GM12873 (cell line): Measurements from ENCODE around the gene RCC2.
A peak's percentile ranks its signal among the peaks of the same experiment; 100 is the strongest.

Experiments
- CTCF ChIP-seq: IDR thresholded peaks from 2 replicates; pipeline ENCODE4 v1.5.1; 2012; ENCODE audit warnings: low read depth, mild to moderate bottlenecking, moderate library complexity, low read length, control low read depth; ENCODE audit not compliant: insufficient read depth; ENCODE audit errors: missing control alignments

RCC2 gene

GRCh38 chr1:17452686-17453085 lies 13.2 kb upstream of the RCC2 start:
- TF ChIP-seq CTCF, result no peak

GRCh38 chr1:17451731-17452130 lies 12.3 kb upstream of the RCC2 start:
- no peak for TF ChIP-seq CTCF

- no peak for TF ChIP-seq CTCF
These were observed 8.1 kb upstream of the RCC2 start for GRCh38 chr1:17447501-17447992.

- TF ChIP-seq CTCF, result no peak
These were observed 3.4 kb upstream of the RCC2 start for GRCh38 chr1:17442841-17443240.

- no peak for TF ChIP-seq CTCF
These were observed 2.5 kb upstream of the RCC2 start for GRCh38 chr1:17441993-17442357.

- TF ChIP-seq CTCF, result peak; percentile 9
These were observed 2.0 kb upstream of the RCC2 start for GRCh38 chr1:17441265-17441992.

- no peak for TF ChIP-seq CTCF
These were observed 1.3 kb upstream of the RCC2 start for GRCh38 chr1:17440827-17441168.
